H9 (cell line): ENCODE measurements around the gene TTC21B. TPM values are rescaled to one million over a fixed set of nuclear protein-coding genes. Genes with fewer than 3 reads are reported as not detected.

Experiments
- DNase-seq: peaks from one replicate; pipeline ENCODE4 v3.0.0-alpha.2; 2017
- H2AFZ ChIP-seq: one replicate; pipeline ENCODE4 v1.6.1; 2013; ENCODE audit warnings: mild to moderate bottlenecking, low read length, control low read depth, moderate library complexity
- H2AK5ac ChIP-seq: 2 replicates; pipeline ENCODE4 v1.6.1; 2013; ENCODE audit warnings: low read length, control low read depth, mixed read lengths; ENCODE audit not compliant: insufficient read length
- H2BK120ac ChIP-seq: one replicate; pipeline ENCODE4 v1.6.1; 2013; ENCODE audit warnings: low read depth, mild to moderate bottlenecking, low read length, control low read depth, inconsistent platforms; ENCODE audit not compliant: poor library complexity, severe bottlenecking
- H2BK12ac ChIP-seq: 2 replicates; pipeline ENCODE4 v1.6.1; 2013; ENCODE audit warnings: low read length, control low read depth, mixed read lengths, low read depth; ENCODE audit not compliant: insufficient read length
- H2BK15ac ChIP-seq: 2 replicates; pipeline ENCODE4 v1.6.1; 2013; ENCODE audit warnings: low read depth, low read length, control low read depth
- H2BK20ac ChIP-seq: one replicate; pipeline ENCODE4 v1.6.1; 2013; ENCODE audit warnings: low read depth, mild to moderate bottlenecking, low read length, control low read depth, inconsistent platforms; ENCODE audit not compliant: poor library complexity, severe bottlenecking
- H2BK5ac ChIP-seq: 2 replicates; pipeline ENCODE4 v1.6.1; 2013; ENCODE audit warnings: low read length, control low read depth, mixed read lengths; ENCODE audit not compliant: insufficient read length
- H3K14ac ChIP-seq: 2 replicates; pipeline ENCODE4 v1.6.1; 2013; ENCODE audit warnings: low read length, control low read depth; ENCODE audit not compliant: insufficient read depth
- H3K18ac ChIP-seq: 2 replicates; pipeline ENCODE4 v1.6.1; 2013; ENCODE audit warnings: low read depth, mild to moderate bottlenecking, mixed read lengths, low read length, control low read depth; ENCODE audit not compliant: insufficient read length
- H3K23ac ChIP-seq: 2 replicates; pipeline ENCODE4 v1.6.1; 2013; ENCODE audit warnings: low read length, control low read depth, mixed read lengths, low read depth; ENCODE audit not compliant: insufficient read length
- H3K23me2 ChIP-seq: 2 replicates; pipeline ENCODE4 v1.6.1; 2013; ENCODE audit warnings: low read depth, mild to moderate bottlenecking, mixed read lengths, low read length, control low read depth; ENCODE audit not compliant: insufficient read length, poor library complexity, severe bottlenecking
- H3K27ac ChIP-seq: 2 replicates; pipeline ENCODE4 v1.5.1; 2013; ENCODE audit warnings: low read length, control low read depth, mixed read lengths, low read depth; ENCODE audit not compliant: insufficient read length
- H3K27me3 ChIP-seq: 2 replicates; pipeline ENCODE4 v1.6.1; 2013; ENCODE audit warnings: low read length, control low read depth, inconsistent platforms; ENCODE audit not compliant: insufficient read depth
- H3K4ac ChIP-seq: 2 replicates; pipeline ENCODE4 v1.6.1; 2013; ENCODE audit warnings: low read depth, mild to moderate bottlenecking, control low read depth, inconsistent platforms, low read length, moderate library complexity
- H3K4me1 ChIP-seq: 2 replicates; pipeline ENCODE4 v1.6.1; 2013; ENCODE audit warnings: low read length, control low read depth, inconsistent platforms; ENCODE audit not compliant: insufficient read depth
- H3K4me2 ChIP-seq: 2 replicates; pipeline ENCODE4 v1.6.1; 2013; ENCODE audit warnings: low read length, control low read depth, mixed read lengths; ENCODE audit not compliant: insufficient read length, insufficient read depth
- H3K56ac ChIP-seq: 2 replicates; pipeline ENCODE4 v1.6.1; 2013; ENCODE audit warnings: low read depth, mild to moderate bottlenecking, mixed read lengths, low read length, control low read depth; ENCODE audit not compliant: insufficient read length
- H3K79me1 ChIP-seq: 2 replicates; pipeline ENCODE4 v1.6.1; 2013; ENCODE audit warnings: low read depth, mild to moderate bottlenecking, moderate library complexity, low read length, control low read depth, inconsistent platforms; ENCODE audit not compliant: insufficient read depth, poor library complexity, severe bottlenecking
- H3K79me2 ChIP-seq: 2 replicates; pipeline ENCODE4 v1.6.1; 2013; ENCODE audit warnings: low read length, control low read depth, inconsistent platforms; ENCODE audit not compliant: insufficient read depth
- H3K9ac ChIP-seq: 2 replicates; pipeline ENCODE4 v1.6.1; 2013; ENCODE audit warnings: low read length, control low read depth, mixed read lengths; ENCODE audit not compliant: insufficient read length; ENCODE audit errors: extremely low read depth
- H3K9me3 ChIP-seq: one replicate; pipeline ENCODE4 v1.6.1; 2013; ENCODE audit warnings: low read depth, low read length, inconsistent platforms; ENCODE audit not compliant: control insufficient read depth
- H3T11ph ChIP-seq: one replicate; pipeline ENCODE4 v1.6.1; 2013; ENCODE audit warnings: mild to moderate bottlenecking, low read length, control low read depth, inconsistent platforms
- H4K20me1 ChIP-seq: one replicate; pipeline ENCODE4 v1.6.1; 2013; ENCODE audit not compliant: control insufficient read depth, insufficient read length, insufficient read depth
- H4K5ac ChIP-seq: 2 replicates; pipeline ENCODE4 v1.6.1; 2013; ENCODE audit warnings: low read depth, mild to moderate bottlenecking, mixed read lengths, low read length, control low read depth; ENCODE audit not compliant: insufficient read length
- H4K8ac ChIP-seq: replicated peaks from 2 replicates; pipeline ENCODE4 v1.6.1; 2013; ENCODE audit warnings: low read length, control low read depth, mixed read lengths, low read depth; ENCODE audit not compliant: insufficient read length
- H4K91ac ChIP-seq: 2 replicates; pipeline ENCODE4 v1.6.1; 2013; ENCODE audit warnings: low read depth, mild to moderate bottlenecking, moderate library complexity, mixed read lengths, low read length, control low read depth; ENCODE audit not compliant: insufficient read length
- H3K27ac Mint-ChIP-seq, 3 experiments: 2 replicates in 2 of 3; 3 replicates in 1 of 3; pipeline ENCODE4 v1.8.0; 2020 to 2021; ENCODE audit warnings: mixed read lengths in 3 of 3, mild to moderate bottlenecking in 1 of 3, moderate library complexity in 1 of 3
- H3K27me3 Mint-ChIP-seq: 2 replicates; pipeline ENCODE4 v1.8.0; 2021; ENCODE audit warnings: low read depth, mild to moderate bottlenecking, moderate library complexity, mixed read lengths
- H3K36me3 Mint-ChIP-seq, 3 experiments: 2 replicates in 2 of 3; 3 replicates in 1 of 3; pipeline ENCODE4 v1.8.0; 2020 to 2021; ENCODE audit warnings: low read depth in 3 of 3, mixed read lengths in 3 of 3; ENCODE audit not compliant: insufficient read depth in 1 of 3
- H3K4me1 Mint-ChIP-seq, 2 experiments: 2 replicates each; pipeline ENCODE4 v1.8.0; 2020; ENCODE audit warnings: mixed read lengths in 2 of 2
- H3K4me3 Mint-ChIP-seq, 2 experiments: 2 replicates in 1 of 2; 3 replicates in 1 of 2; pipeline ENCODE4 v1.8.0; 2020 to 2021; ENCODE audit warnings: mild to moderate bottlenecking in 2 of 2, mixed read lengths in 2 of 2, moderate library complexity in 1 of 2
- H3K9me3 Mint-ChIP-seq, 2 experiments: 2 replicates in 1 of 2; 3 replicates in 1 of 2; pipeline ENCODE4 v1.8.0; 2020; ENCODE audit warnings: mild to moderate bottlenecking in 2 of 2, mixed read lengths in 2 of 2, moderate library complexity in 1 of 2
- CTCF ChIP-seq: fragments of 200-600 bp; sonication (generic); conservative IDR thresholded peaks from 3 replicates; pipeline ENCODE4 v1.8.0; 2021; ENCODE audit warnings: antibody characterized with exemption, mild to moderate bottlenecking
- WGBS: extraction: QIAGEN DNeasy Blood & Tissue Kit; methylation state at CpG from one replicate; pipeline ENCODE4 v1.1.7; 2013; ENCODE audit warnings: missing lambda C conversion rate, low lambda C conversion rate, mixed read lengths; ENCODE audit not compliant: insufficient read length; ENCODE audit errors: extremely low coverage; 5-methylcytosine and 5-hydroxymethylcytosine counted together
- total RNA-seq: library from RNA; stranded (reverse); gene quantifications from 2 replicates; pipeline ENCODE4 v1.2.1, GENCODE V29; 2021

TTC21B gene
- total RNA-seq, 1 experiment from 2014 or later, result 16.6 TPM

GRCh38 chr2:165899311-165899710 lies 54.3 kb downstream of the TTC21B start:
- no peak overlapping the region for H2BK15ac ChIP-seq
- H3K79me1 ChIP-seq, result no peaks in the 10 kb centered on the region
- no CpG with 5 or more reads among the region's 2 CpGs for WGBS
- no peak overlapping the region for H4K5ac ChIP-seq
- no peaks in the 10 kb centered on the region for H4K20me1 ChIP-seq
- H3K18ac ChIP-seq, result no peak overlapping the region
- no peak overlapping the region for H2AK5ac ChIP-seq
- Mint-ChIP-seq H3K27ac (peak overlapping the region in 1 of 3 experiments; percentile 66; a peak in 1 of 7 replicates), H3K4me3 (no peak overlapping the region), H3K27me3 (no peaks in the 10 kb centered on the region), H3K9me3 (no peaks in the 10 kb centered on the region), H3K36me3 (peaks cover 16 to 45% (median 43%) of the 10 kb centered on the region in 3 experiments; a peak in 6 of 7 replicates), H3K4me1 (peaks cover 6 to 8% of the 10 kb centered on the region in 2 experiments)
- no peak overlapping the region for H2BK5ac ChIP-seq
- no peak overlapping the region for H2BK20ac ChIP-seq
- no peak overlapping the region for H3K23ac ChIP-seq
- no peaks in the 10 kb centered on the region for H3K79me2 ChIP-seq
- H3K14ac ChIP-seq, result no peak overlapping the region
- no peaks in the 10 kb centered on the region for H3K9me3 ChIP-seq
- no peak overlapping the region for H3K4ac ChIP-seq
- no peak overlapping the region for H4K91ac ChIP-seq
- H2BK12ac ChIP-seq, result no peak overlapping the region
- no peak overlapping the region for H3K4me2 ChIP-seq
- no peak overlapping the region for H2BK120ac ChIP-seq
- no peak for TF ChIP-seq CTCF
- no peak overlapping the region for H4K8ac ChIP-seq
- no peak overlapping the region for H3K9ac ChIP-seq
- no peaks in the 10 kb centered on the region for H3K23me2 ChIP-seq
- no peak overlapping the region for H3K56ac ChIP-seq
- H2AFZ ChIP-seq, result no peak overlapping the region
- H3K4me1 ChIP-seq, result no peaks in the 10 kb centered on the region
- H3K27ac ChIP-seq, result no peak overlapping the region
- DNase-seq, result no peak
- H3K27me3 ChIP-seq, result no peaks in the 10 kb centered on the region
- no peak overlapping the region for H3T11ph ChIP-seq
